ENCODE measurements around the gene KIAA1217. TPM values are rescaled to one million over a fixed set of nuclear protein-coding genes. Genes with fewer than 3 reads are reported as not detected.
A peak's percentile ranks its signal among the peaks of the same experiment; 100 is the strongest.

The KIAA1217 gene
- total RNA-seq, 1 experiment from 2014 or later: 76.2 TPM

- Histone ChIP-seq H3K4me1 (ENCODE audit: insufficient read depth, low read length, poor library complexity, severe bottlenecking) (peaks cover 72% of the 10 kb centered on the region), H3K9me3 (ENCODE audit: low read depth, low read length, poor library complexity, severe bottlenecking) (no peaks in the 10 kb centered on the region), H3K36me3 (ENCODE audit: insufficient read depth, low read length, poor library complexity, severe bottlenecking) (no peaks in the 10 kb centered on the region), H3K27ac (ENCODE audit: low read depth, low read length, poor library complexity, severe bottlenecking) (peak overlapping the region; percentile 84), H3K27me3 (replicated peaks; ENCODE audit: insufficient read depth, low read depth, low read length, poor library complexity) (no peaks in the 10 kb centered on the region), H3K4me3 (ENCODE audit: low read depth, low read length, poor library complexity, severe bottlenecking) (no peak overlapping the region)
- ChIA-PET POLR2A (ENCODE audit: low non-redundant PET) (no interaction called here), CTCF (no interaction called here)
- intact Hi-C loops (cut with micrococcal nuclease; ENCODE audit: unreplicated experiment): no loop called here
- TF ChIP-seq CTCF (conservative IDR thresholded peaks at IDR 0.05; ENCODE audit: low read depth, low read length) (no peak), EZH2 (IDR thresholded peaks at IDR 0.05; ENCODE audit: borderline replicate concordance, low read depth, low read length, poor library complexity, severe bottlenecking) (no peak)
- BruUV-seq (replicated peaks): no TSS peak
- DNase-seq (ENCODE audit: low spot score): no peak
Observed at GRCh38 chr10:24340446-24340845, 131.5 kb downstream of the KIAA1217 start.

GRCh38 chr10:24340883-24341282 lies 131.9 kb downstream of the KIAA1217 start:
- H3K36me3 ChIP-seq (ENCODE audit: insufficient read depth, low read length, poor library complexity, severe bottlenecking): no peaks in the 10 kb centered on the region
- ChIA-PET CTCF (no interaction called here), POLR2A (ENCODE audit: low non-redundant PET) (no interaction called here)
- peak overlapping the region; percentile 84 for H3K27ac ChIP-seq (ENCODE audit: low read depth, low read length, poor library complexity, severe bottlenecking)
- no peak for TF ChIP-seq EZH2 (IDR thresholded peaks at IDR 0.05; ENCODE audit: borderline replicate concordance, low read depth, low read length, poor library complexity, severe bottlenecking)
- no peak for TF ChIP-seq CTCF (conservative IDR thresholded peaks at IDR 0.05; ENCODE audit: low read depth, low read length)
- H3K9me3 ChIP-seq (ENCODE audit: low read depth, low read length, poor library complexity, severe bottlenecking): no peaks in the 10 kb centered on the region
- no TSS peak for BruUV-seq (replicated peaks)
- H3K27me3 ChIP-seq (replicated peaks; ENCODE audit: insufficient read depth, low read depth, low read length, poor library complexity): no peaks in the 10 kb centered on the region
- H3K4me3 ChIP-seq (ENCODE audit: low read depth, low read length, poor library complexity, severe bottlenecking): no peak overlapping the region
- DNase-seq (ENCODE audit: low spot score): peak; percentile 69
- intact Hi-C loops (cut with micrococcal nuclease; ENCODE audit: unreplicated experiment): no loop called here
- peaks cover 74% of the 10 kb centered on the region for H3K4me1 ChIP-seq (ENCODE audit: insufficient read depth, low read length, poor library complexity, severe bottlenecking)

GRCh38 chr10:24341371-24341770 lies 132.4 kb downstream of the KIAA1217 start:
- ChIA-PET CTCF (no interaction called here), POLR2A (ENCODE audit: low non-redundant PET) (no interaction called here)
- intact Hi-C loops (cut with micrococcal nuclease; ENCODE audit: unreplicated experiment): no loop called here
- no peaks in the 10 kb centered on the region for H3K27me3 ChIP-seq (replicated peaks; ENCODE audit: insufficient read depth, low read depth, low read length, poor library complexity)
- no peak overlapping the region for H3K4me3 ChIP-seq (ENCODE audit: low read depth, low read length, poor library complexity, severe bottlenecking)
- H3K4me1 ChIP-seq (ENCODE audit: insufficient read depth, low read length, poor library complexity, severe bottlenecking): peaks cover 74% of the 10 kb centered on the region
- no peak for DNase-seq (ENCODE audit: low spot score)
- peak overlapping the region; percentile 84 for H3K27ac ChIP-seq (ENCODE audit: low read depth, low read length, poor library complexity, severe bottlenecking)
- no peaks in the 10 kb centered on the region for H3K36me3 ChIP-seq (ENCODE audit: insufficient read depth, low read length, poor library complexity, severe bottlenecking)
- no peaks in the 10 kb centered on the region for H3K9me3 ChIP-seq (ENCODE audit: low read depth, low read length, poor library complexity, severe bottlenecking)
- no peak for TF ChIP-seq EZH2 (IDR thresholded peaks at IDR 0.05; ENCODE audit: borderline replicate concordance, low read depth, low read length, poor library complexity, severe bottlenecking)
- no peak for TF ChIP-seq CTCF (conservative IDR thresholded peaks at IDR 0.05; ENCODE audit: low read depth, low read length)
- no TSS peak for BruUV-seq (replicated peaks)
